HepG2 (cell line): Measurements from ENCODE around the gene ZNF341. TPM values are rescaled to one million over a fixed set of nuclear protein-coding genes. Genes with fewer than 3 reads are reported as not detected.

ENCODE experiments used
- CBX5 ChIP-seq: sonication (generic); formaldehyde crosslinking; IDR thresholded peaks from 2 replicates; pipeline ENCODE4 v1.4.0; 2020; ENCODE audit warnings: missing genetic modification reagents, borderline replicate concordance
- ELF4 ChIP-seq: sonication (generic); formaldehyde crosslinking; IDR thresholded peaks from 2 replicates; pipeline ENCODE4 v1.5.0; 2020; ENCODE audit warnings: missing genetic modification reagents, mild to moderate bottlenecking, moderate library complexity, borderline replicate concordance
- FOXK1 ChIP-seq: sonication (generic); formaldehyde crosslinking; IDR thresholded peaks from 2 replicates; pipeline ENCODE4 v1.4.0; 2020; ENCODE audit warnings: low read depth, missing genetic modification reagents, borderline replicate concordance
- IRF2 ChIP-seq: IDR thresholded peaks from 2 replicates; pipeline ENCODE4 v1.6.1; 2018; ENCODE audit warnings: missing genetic modification reagents, missing compliant biosample characterization
- SOX6 ChIP-seq, 2 experiments: fragments of 450-650 bp in 1 of 2; sonication (generic) in 1 of 2; formaldehyde crosslinking in 1 of 2; IDR thresholded peaks; 2 replicates each; pipeline versions ENCODE4 v1.4.0 to v1.6.1; 2017 to 2020; ENCODE audit warnings: antibody characterized with exemption in 1 of 2, mild to moderate bottlenecking in 1 of 2, missing genetic modification reagents in 1 of 2
- SUZ12 ChIP-seq: fragments of 150-350 bp; IDR thresholded peaks from 2 replicates; pipeline ENCODE4 v1.6.1; 2014; ENCODE audit warnings: low read depth, low read length
- ZBTB38 ChIP-seq: sonication (generic); formaldehyde crosslinking; IDR thresholded peaks from 2 replicates; pipeline ENCODE4 v1.5.1; 2020; ENCODE audit warnings: mild to moderate bottlenecking, missing genetic modification reagents
- ZNF143 ChIP-seq: sonication (generic); formaldehyde crosslinking; IDR thresholded peaks from 2 replicates; pipeline ENCODE4 v1.4.0; 2020; ENCODE audit warnings: missing genetic modification reagents
- ZNF260 ChIP-seq: sonication (generic); formaldehyde crosslinking; IDR thresholded peaks from 2 replicates; pipeline ENCODE4 v1.4.0; 2020; ENCODE audit warnings: missing genetic modification reagents, low read depth, mild to moderate bottlenecking, borderline replicate concordance
- ZNF510 ChIP-seq: sonication (generic); formaldehyde crosslinking; IDR thresholded peaks from 2 replicates; pipeline ENCODE4 v1.4.0; 2020; ENCODE audit warnings: low read depth, mild to moderate bottlenecking, missing genetic modification reagents
- ZNF883 ChIP-seq: sonication (generic); formaldehyde crosslinking; IDR thresholded peaks from 2 replicates; pipeline ENCODE4 v1.5.1; 2020; ENCODE audit warnings: mild to moderate bottlenecking, missing genetic modification reagents; ENCODE audit errors: not compliant biosample characterization
- polyA plus RNA-seq, 8 experiments: library from polyadenylated mRNA; depleted of rRNA in 3 of 8; stranded (reverse) in 7 of 8; unstranded in 1 of 8; fragments of >200 nt; fragmentation: Illumina TruSeq in 4 of 8; extraction: Trizol in 4 of 8; gene quantifications; 2 replicates each; pipeline versions ENCODE4 v1.2.1 to v1.2.3, GENCODE V29; 2011 to 2016; ENCODE audit warnings: low read depth in 4 of 8, missing spikeins in 1 of 8, mixed read lengths in 1 of 8; ENCODE audit not compliant: insufficient read depth in 1 of 8
- total RNA-seq, 5 experiments: library from RNA; depleted of rRNA; stranded (reverse); fragments of >200 nt; fragmentation: Illumina TruSeq; extraction: Trizol; gene quantifications; 2 replicates each; pipeline ENCODE4 v1.2.3, GENCODE V29; 2016; ENCODE audit warnings: low read depth in 1 of 5
- TF ChIP-seq, protein P1 (sequence below): sonication (generic); formaldehyde crosslinking; IDR thresholded peaks from 2 replicates; pipeline ENCODE4 v1.5.1; 2020; ENCODE audit warnings: missing genetic modification reagents, mild to moderate bottlenecking, borderline replicate concordance
- TF ChIP-seq, protein P2 (sequence below): sonication (generic); formaldehyde crosslinking; IDR thresholded peaks from 2 replicates; pipeline ENCODE4 v1.5.0; 2020; ENCODE audit warnings: missing genetic modification reagents, mild to moderate bottlenecking, borderline replicate concordance
- TF ChIP-seq, protein P3 (sequence below): sonication (generic); formaldehyde crosslinking; IDR thresholded peaks from 2 replicates; pipeline ENCODE4 v1.8.0; 2022; ENCODE audit warnings: low read depth, missing genetic modification reagents

The ZNF341 gene
- total and polyA plus RNA-seq, 2 of the 13 experiments (the other 11 are each of a cell fraction or from before 2014, with no cell fraction given) = 1.1 to 2.2 TPM

DNA sequence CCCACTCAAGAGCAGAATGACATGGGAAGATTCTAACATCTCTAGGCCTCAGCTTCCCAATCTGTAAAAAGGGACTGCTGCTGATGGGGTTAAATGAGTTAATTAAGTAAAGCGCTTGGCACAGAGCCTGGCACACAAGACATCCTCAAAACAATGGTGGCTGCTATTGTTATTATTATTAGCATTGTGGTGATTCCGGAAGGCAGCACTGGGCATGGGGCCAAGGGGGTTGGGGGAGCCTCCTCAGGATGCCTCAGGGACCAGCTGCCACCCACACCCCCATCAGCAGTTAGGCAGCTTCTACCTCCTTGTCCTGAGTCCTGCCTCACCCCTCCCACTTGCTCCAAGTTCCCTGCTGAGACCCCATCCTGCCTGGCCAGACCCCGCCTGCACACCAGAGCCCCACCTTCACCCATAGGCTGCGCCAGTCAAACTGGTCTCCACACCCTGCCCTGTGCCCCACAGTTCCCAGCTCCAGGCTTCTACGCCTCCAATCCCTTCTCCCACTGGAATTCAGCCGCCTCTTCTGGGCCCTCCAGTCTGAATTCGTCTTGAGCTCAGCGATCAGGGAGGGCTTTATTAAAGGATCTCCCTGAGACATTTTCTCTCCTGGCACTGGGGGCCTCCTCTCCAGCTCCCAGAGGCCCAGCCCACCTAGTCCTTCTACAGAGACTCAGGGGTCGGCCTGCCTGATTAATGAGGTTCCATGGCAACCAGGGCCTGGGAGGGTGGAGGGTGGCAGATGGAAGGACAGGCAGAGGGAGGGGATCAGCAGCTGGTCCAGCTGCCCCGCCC is 47.1 kb upstream of the ZNF341 start (continued):
- TF ChIP-seq FOXK1 (CRISPR knock-in tag) (no peak), ZNF143 (CRISPR knock-in tag) (no peak), IRF2 (CRISPR knock-in tag) (no peak), ZNF883 (CRISPR knock-in tag) (no peak), CBX5 (CRISPR knock-in tag) (no peak), ZNF510 (CRISPR knock-in tag) (peak; percentile 48; the same call in 1 of the 2 replicates), ZBTB38 (CRISPR knock-in tag) (peak; percentile 47; the same call in 1 of the 2 replicates), ZNF260 (CRISPR knock-in tag) (no peak), SUZ12 (no peak), ELF4 (CRISPR knock-in tag) (no peak), SOX6 (IDR thresholded peaks at IDR 0.05) (no peak), SOX6 (CRISPR knock-in tag; IDR thresholded peaks at IDR 0.05) (no peak)
- TF ChIP-seq, protein P1, sequence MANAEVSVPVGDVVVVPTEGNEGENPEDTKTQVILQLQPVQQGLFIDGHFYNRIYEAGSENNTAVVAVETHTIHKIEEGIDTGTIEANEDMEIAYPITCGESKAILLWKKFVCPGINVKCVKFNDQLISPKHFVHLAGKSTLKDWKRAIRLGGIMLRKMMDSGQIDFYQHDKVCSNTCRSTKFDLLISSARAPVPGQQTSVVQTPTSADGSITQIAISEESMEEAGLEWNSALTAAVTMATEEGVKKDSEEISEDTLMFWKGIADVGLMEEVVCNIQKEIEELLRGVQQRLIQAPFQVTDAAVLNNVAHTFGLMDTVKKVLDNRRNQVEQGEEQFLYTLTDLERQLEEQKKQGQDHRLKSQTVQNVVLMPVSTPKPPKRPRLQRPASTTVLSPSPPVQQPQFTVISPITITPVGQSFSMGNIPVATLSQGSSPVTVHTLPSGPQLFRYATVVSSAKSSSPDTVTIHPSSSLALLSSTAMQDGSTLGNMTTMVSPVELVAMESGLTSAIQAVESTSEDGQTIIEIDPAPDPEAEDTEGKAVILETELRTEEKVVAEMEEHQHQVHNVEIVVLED (CRISPR knock-in tag) = no peak
- TF ChIP-seq, protein P2, sequence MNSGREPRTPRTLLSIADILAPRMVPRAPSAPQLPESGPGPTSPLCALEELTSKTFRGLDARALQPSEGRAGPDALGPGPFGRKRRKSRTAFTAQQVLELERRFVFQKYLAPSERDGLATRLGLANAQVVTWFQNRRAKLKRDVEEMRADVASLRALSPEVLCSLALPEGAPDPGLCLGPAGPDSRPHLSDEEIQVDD (CRISPR knock-in tag) = no peak
- TF ChIP-seq, protein P3, sequence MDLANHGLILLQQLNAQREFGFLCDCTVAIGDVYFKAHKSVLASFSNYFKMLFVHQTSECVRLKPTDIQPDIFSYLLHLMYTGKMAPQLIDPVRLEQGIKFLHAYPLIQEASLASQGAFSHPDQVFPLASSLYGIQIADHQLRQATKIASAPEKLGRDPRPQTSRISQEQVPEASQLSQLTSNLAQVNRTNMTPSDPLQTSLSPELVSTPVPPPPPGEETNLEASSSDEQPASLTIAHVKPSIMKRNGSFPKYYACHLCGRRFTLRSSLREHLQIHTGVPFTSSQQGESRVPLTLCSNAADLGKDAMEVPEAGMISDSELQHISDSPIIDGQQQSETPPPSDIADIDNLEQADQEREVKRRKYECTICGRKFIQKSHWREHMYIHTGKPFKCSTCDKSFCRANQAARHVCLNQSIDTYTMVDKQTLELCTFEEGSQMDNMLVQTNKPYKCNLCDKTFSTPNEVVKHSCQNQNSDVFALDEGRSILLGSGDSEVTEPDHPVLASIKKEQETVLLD (CRISPR knock-in tag) = no peak
